Ishikawa (cell line): ENCODE results near the gene ZKSCAN3.

Experiments used
- CREB1 ChIP-seq: IDR thresholded peaks from 2 replicates; pipeline ENCODE4 v1.6.1; 2012; ENCODE audit warnings: low read depth
- MAX ChIP-seq: IDR thresholded peaks from 2 replicates; pipeline ENCODE4 v1.6.1; 2012
- RAD21 ChIP-seq: IDR thresholded peaks from 2 replicates; pipeline ENCODE4 v1.6.1; 2012; ENCODE audit warnings: low read depth
- TAF1 ChIP-seq: IDR thresholded peaks from 2 replicates; pipeline ENCODE4 v1.6.1; 2012; ENCODE audit warnings: low read depth, mild to moderate bottlenecking
- YY1 ChIP-seq: IDR thresholded peaks from 2 replicates; pipeline ENCODE4 v1.6.1; 2012; ENCODE audit warnings: low read depth
- ZBTB7A ChIP-seq: IDR thresholded peaks from 2 replicates; pipeline ENCODE4 v1.6.1; 2012; ENCODE audit warnings: low read depth

DNA sequence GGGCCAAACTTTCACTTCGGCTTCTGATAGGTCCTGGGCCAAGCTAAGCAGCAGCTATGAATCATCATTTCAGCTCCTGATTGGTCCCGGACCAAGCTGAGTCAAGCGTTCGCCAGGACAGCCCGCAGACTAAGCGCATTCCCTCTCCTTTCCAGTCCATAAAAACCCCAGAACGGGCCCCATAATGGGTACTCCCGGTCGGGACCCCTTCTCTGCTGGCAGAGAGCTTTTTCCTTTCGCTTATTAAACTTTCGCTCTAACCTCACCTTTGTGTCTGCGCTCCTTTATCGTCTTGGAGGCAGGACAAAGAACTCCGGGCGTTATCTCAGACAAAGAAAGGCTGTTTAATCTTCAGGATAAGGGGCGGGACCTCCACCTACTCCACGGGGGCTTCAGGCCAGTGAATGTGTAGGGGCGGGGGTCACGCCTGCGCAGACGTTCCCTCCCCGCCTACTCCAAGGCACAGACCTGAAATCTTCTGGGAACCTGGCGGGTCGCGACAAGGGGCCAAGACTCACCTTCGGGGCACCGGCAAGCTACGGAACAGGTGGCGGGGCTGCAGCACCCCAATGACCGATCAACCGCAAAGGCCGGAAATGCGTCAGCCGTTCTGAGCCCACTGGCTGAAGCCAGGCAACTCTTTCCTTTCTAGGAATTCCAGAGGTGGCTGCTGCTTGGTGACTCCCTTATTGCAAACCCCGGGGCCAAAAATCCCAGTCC is 14.0 kb upstream of the ZKSCAN3 start, which contains the start of gene ZSCAN31:
- no peak for TF ChIP-seq CREB1
- no peak for TF ChIP-seq RAD21
- TF ChIP-seq MAX = no peak; the same call in 1 of the 2 replicates
- no peak for TF ChIP-seq ZBTB7A
- TF ChIP-seq YY1 = no peak
- peak; percentile 19; the same call in 1 of the 2 replicates for TF ChIP-seq TAF1
